ENCODE results near the gene TSFM.

Gene TSFM

DNA sequence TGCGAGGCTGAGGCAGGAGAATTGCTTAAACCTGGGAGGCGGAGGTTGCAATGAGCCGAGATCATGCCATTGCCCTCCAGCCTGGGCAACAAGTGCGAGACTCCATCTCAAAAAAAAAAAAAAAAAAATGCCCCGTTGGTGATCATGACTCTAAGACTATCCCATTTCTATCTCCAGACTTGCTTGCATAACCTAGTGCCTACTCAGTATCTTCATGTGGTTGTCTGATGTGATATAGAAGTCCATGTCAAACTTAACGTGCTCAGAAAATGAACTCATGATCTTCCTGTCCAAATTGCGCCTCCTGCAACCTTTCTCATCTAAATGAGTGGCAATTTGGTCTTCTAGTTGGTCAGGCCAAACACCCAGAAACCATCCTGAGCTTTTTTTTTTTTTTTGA, 4.7 kb upstream of the TSFM start:
- in situ Hi-C loops (cut with MboI; ENCODE audit: low sequenced_read_pairs), result loop anchor here (25.0 kb wide), 1 partner anchor 91 kb away; the partner anchor contains the start of gene OS9

DNA sequence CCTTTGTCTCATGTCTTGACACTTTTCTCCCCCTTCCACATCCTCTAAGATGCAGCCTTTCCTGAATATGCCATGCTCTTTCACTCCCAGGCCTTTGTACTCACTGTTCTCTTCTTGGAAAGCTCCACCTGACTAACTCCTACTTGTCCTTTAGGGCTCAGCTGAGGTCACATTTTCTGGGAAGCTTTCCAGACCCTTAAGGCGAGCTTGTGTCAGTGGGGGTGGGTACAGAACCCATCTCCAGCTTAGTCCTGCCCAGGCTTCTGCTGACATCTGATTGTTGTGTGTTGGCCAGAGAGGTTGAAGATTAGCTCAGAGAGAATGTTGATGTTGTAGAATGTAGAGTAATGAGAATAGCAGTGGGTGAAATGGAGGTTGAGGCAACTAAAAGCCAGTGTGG, 2.9 kb upstream of the TSFM start:
- in situ Hi-C loops (cut with MboI; ENCODE audit: low sequenced_read_pairs), result loop anchor here (25.0 kb wide), 1 partner anchor 92 kb away; the partner anchor contains the start of gene OS9

DNA sequence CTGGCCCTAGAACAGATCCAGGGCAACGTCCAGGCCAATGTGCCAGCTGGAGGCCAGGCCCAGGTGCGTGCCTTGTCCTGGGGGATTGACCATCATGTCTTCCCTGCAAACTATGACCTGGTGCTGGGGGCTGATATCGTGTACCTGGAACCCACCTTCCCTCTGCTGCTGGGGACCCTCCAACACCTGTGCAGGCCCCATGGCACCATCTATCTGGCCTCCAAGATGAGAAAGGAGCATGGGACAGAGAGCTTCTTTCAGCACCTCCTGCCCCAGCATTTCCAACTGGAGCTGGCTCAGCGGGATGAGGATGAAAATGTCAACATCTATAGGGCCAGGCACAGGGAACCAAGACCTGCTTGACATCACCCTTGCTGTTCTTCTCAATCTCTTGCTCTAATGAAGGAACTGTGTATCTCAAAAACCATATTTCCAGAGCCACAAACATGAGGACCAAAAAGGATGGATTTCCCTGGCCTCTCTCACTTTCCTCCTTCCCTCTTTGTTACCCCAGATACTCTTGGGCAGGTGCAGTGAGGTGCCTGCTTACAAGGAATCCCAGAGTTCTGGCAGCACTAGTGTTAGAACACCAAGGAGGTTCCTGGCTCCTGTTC, 2.2 kb upstream of the TSFM start:
- in situ Hi-C loops (cut with MboI; ENCODE audit: low sequenced_read_pairs), result loop anchor here (25.0 kb wide), 1 partner anchor 93 kb away; the partner anchor contains the start of gene OS9

DNA sequence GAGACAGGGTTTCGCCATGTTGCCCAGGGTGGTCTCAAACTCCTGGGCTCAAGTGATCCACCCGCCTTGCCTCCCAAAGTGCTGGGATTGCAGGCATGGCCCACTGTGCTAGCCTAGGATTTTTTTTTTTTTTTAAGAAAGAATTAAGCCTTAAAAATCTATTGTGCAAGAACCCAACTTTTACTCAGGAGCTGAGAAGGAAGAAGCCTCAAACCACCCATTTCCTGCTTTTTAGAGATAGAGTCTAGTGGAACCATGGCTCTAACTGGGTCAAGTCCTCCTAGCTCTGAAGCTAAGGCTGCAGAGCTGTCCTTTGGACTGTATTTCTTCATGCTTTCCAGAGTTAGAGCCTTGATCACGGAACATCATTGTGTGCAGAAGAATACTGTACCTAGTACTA, 1.3 kb upstream of the TSFM start:
- in situ Hi-C loops (cut with MboI; ENCODE audit: low sequenced_read_pairs), result loop anchor here (25.0 kb wide), 1 partner anchor 94 kb away; the partner anchor contains the start of gene OS9

DNA sequence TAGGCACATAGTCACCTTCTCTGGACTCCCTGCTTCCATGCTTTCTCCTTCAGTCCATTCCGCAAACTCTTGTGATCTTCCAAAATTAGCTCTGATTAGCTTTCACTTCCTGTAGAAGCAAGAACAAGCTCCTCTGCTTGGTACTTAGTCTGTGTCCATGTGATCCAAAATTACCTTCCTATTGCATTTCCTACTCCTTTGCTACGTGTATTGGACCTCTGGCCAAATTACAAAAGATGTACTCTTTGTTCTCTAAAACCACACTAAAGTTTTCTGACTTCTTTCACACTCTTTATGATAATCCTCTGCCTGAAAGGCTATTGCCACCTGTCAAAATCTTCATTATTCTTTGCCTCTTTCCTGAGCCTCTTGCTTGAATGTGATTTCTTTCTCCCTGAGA, 786 bp upstream of the TSFM start:
- in situ Hi-C loops (cut with MboI; ENCODE audit: low sequenced_read_pairs), result loop anchor here (25.0 kb wide), 1 partner anchor 94 kb away; the partner anchor contains the start of gene OS9

DNA sequence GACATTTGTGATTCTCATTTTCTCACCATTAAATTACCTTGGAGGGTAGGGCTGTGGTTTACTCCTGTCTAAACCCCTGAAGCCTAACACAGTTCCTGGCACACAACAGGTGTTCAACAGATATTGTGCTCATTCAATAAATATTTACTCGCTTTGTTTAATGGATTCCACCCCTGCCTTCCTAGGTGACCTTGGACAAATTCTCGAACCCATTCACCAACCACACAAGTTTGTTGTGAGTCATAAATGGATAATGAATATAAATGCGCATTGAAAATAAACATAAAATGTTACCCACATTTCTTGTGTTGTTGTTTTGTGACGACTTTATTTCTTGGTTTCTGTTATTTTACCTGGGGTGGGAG, 362 bp upstream of the TSFM start:
- in situ Hi-C loops (cut with MboI; ENCODE audit: low sequenced_read_pairs), result loop anchor here (25.0 kb wide), 1 partner anchor 95 kb away; the partner anchor contains the start of gene OS9

DNA sequence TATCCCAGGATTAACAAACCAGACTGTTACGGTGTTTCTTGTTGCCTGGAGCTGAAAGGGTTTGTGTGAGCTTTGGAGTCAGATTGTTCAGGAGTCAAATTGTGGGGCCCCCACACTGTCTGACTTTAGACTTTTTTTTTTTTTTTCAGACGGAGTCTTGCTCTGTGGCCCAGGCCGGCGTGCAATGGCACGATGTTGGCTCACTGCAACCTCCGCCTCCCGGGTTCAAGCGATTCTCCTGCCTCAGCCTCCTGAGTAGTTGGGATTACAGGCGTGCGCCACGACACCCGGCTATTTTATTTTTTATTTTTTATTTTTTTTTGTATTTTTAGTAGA, 847 bp downstream of the TSFM start:
- in situ Hi-C loops (cut with MboI; ENCODE audit: low sequenced_read_pairs), result loop anchor here (25.0 kb wide), 1 partner anchor 96 kb away; the partner anchor contains the start of gene OS9

DNA sequence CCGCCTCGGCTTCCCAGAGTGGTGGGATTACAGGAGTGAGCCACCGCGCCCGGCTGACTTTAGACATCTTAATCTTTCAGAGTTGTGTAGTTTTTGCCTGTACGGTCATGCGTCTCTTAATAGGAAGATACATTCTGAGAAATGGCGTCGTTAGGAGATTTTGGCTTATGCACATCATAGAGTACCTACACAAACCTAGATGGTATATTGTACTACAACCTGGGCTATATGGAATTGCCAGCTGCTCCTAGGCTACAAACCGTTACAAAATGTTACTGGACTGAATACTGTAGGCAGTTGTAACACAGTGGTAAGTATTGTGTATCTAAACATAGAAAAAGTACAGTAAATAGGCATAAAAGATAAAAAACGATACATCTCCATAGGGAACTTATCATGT, 1.3 kb downstream of the TSFM start:
- in situ Hi-C loops (cut with MboI; ENCODE audit: low sequenced_read_pairs), result loop anchor here (25.0 kb wide), 1 partner anchor 97 kb away; the partner anchor contains the start of gene OS9

DNA sequence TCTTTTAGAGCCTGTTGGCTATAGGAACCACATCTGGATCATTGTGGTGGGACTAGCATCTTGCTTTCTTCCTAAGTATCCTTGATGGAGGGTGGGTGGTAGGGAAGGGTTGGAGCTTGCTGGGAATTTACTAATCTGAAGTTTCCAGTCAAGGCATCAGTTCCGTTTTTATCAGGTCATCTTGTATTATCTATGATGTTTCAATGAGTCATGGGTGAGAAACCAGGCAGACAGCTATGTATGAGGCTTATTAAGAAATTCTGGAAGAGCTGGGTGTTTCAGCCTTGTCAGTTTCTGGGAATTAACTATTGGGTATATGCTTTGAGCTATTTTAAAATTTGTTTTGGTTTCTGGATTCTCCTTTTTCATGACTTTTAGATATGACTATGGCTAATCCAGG, 11.3 kb downstream of the TSFM start:
- in situ Hi-C loops (cut with MboI; ENCODE audit: low sequenced_read_pairs), result loop anchor here (25.0 kb wide), 1 partner anchor 107 kb away; the partner anchor contains the start of gene OS9

DNA sequence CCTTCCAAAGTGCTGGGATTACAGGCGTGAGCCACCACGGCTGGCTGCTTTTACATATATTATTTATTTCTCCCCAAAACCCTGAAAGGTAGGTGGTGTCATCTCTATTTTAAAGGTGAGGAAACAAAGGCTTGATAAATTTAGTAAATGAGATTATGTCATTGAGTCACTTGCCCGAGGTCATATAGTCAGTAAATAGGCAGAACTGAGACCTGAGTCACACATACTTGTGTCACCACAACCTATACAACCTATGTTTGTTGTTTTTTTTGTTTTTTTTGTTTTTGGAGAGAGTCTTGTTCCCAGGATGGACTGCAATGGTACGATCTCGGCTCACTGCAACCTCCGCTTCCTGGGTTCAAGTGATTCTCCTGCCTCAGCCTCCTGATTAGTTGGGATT, 12.8 kb downstream of the TSFM start:
- in situ Hi-C loops (cut with MboI; ENCODE audit: low sequenced_read_pairs), result loop anchor here (25.0 kb wide), 1 partner anchor 108 kb away; the partner anchor contains the start of gene OS9

DNA sequence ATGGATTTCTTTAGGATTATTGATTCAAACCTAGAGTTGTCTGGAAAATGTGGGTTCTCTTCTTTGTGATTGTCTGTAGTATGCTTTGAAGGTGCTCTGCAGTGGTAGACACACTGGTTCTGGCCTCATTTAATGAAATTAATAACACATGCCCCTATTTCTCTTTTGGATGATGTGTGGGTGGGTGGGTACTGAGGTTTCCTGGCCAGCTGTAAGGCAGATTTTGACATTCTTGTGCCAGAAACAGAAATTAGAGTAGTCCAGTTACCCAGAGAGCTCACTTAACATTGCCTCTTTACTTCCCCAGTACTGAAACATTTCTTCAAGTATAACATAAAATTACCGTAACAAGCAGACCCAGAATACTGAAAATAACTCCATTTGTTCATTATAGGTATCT, 14.4 kb downstream of the TSFM start:
- in situ Hi-C loops (cut with MboI; ENCODE audit: low sequenced_read_pairs), result loop anchor here (25.0 kb wide), 1 partner anchor 110 kb away; the partner anchor contains the start of gene OS9

DNA sequence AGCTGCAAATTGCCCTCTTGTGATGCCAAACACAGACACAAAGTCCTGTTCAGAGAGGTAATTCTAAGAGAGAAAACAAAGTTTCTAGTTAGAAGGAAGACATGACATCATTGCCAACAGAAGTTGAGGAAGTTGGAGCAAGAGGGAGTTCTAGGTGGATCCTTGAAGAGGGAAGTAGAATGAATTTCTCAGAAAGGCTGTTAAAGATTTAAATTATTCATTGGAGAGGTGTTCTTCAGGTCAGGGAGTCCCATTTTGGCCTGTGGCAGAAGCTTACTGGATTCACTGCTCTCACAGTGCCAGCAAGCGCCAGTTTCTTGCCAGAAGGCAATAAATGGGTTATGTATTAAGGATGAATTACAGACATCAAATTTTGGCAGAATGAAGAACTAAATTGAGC, 15.3 kb downstream of the TSFM start:
- in situ Hi-C loops (cut with MboI; ENCODE audit: low sequenced_read_pairs), result loop anchor here (25.0 kb wide), 1 partner anchor 111 kb away; the partner anchor contains the start of gene OS9

DNA sequence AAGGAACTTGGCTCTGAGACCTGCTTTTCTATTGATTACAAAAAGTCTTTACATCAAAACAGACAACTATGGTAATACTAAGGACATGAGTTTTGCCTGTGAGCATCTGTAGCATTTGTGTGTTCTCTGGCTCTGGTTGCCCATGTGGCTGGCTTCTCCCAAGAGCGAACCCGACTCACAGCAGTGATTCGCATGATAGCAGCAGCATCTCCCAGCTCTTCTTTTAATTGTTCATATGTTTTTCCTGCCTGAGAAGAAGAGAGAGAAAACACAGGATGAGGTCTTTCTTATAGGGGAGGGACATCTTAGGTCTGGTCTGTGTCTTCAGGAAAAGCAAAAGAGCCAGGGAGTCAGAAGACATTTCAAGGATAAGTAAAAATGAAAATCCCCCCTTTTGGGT, 18.4 kb downstream of the TSFM start:
- in situ Hi-C loops (cut with MboI; ENCODE audit: low sequenced_read_pairs), result no loop called here

DNA sequence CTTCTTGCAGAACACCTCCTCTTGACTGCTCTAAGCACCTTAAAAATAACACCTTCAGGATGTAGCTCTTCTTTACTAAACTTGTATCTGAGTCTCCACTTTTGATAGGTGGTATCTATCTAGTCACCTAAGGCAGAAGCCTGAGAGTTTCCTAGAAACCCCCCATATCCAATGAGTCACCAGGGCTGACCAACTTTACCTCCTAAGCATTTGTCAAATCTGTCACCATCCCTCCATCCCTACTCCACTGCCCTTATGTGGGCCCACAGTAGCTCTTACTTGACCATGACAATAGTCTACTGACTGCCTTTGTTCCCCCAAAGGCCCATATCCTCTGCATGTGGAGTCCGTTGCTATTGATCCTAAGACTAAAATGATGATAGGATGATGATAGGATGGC, 20.0 kb downstream of the TSFM start:
- in situ Hi-C loops (cut with MboI; ENCODE audit: low sequenced_read_pairs), result no loop called here

DNA sequence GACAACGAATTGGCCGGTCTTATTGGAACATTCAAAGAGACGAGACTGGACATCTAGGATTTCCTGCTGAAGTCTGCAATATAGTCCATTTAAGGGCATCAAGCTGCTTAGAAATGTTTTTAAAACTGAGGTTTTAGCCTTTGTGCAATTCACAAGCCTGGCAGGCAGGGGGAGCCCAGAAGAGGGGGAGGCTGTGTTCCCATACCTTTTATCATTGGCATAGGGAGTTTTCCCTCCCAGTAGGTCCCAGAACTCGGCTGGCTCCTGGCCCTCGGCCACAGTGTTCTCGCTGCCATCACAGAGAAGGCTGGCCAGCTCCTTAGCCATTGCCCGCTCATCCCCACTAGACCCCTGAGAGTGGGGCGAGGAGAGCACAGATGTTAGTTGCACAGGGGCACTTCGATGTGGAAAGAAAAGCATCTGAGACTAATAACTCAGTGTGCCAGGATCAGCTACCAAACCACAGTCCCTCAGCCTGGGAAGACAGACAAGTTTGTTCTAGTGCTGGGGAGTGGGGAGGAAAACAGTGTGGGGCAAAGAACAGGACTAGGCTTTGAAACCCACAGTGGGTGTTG, 20.8 kb downstream of the TSFM start:
- in situ Hi-C loops (cut with MboI; ENCODE audit: low sequenced_read_pairs), result no loop called here

DNA sequence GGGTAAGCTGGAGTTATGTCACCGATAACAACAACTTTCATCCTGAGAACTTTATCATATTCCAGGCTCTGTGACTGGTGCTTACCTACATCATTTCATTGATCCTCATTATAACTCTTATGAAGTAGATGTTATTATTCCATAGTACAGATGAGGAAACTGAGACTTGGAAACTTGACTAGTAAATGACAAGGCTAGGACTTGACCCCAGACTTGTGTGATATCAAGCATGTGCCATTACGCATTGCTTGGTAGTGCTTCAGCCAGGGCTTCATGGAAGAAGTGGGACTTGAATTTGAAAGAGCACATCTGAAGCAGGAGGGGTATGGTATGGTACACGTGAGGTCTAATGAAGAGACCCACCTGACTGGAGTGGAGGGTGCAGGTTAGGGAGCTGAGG, 24.1 kb downstream of the TSFM start:
- in situ Hi-C loops (cut with MboI; ENCODE audit: low sequenced_read_pairs), result no loop called here

DNA sequence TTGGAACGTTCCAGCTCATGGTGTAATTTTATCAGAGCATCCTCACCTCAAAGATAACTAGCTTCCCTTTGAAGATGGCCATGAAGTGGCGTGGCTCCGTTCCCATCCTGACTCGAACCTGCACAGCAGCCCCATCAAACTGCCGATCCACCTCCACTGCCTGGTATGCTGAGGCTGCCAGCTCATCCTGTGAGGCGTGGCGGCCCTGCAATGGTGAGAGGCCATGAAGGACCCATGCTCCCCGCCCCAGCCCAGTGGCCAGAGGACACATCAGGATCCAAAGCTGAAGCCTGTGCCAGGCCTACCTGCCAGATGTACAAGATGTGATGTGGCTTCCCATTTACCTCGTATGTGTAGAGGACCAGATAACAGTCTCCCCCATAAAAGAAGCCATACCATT, 24.7 kb downstream of the TSFM start:
- in situ Hi-C loops (cut with MboI; ENCODE audit: low sequenced_read_pairs), result no loop called here

DNA sequence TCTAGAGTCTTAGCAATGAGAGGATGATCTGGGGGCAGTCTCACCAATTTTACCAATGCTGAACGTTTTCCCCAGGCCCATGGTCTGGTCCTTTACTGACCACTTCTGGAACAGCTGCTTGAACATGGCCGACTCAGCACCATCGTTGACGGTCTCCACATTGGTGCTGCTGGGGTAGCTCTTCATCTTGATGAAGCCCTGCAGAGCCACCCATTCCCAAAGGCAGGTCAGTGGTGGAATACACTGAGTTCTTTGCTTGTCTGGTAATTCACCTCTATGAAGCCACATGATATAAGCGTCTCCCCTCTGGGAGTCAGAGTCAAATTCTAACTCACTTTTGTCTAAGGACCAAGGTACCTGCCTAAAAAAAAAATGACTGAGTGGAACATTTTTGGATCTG, 25.8 kb downstream of the TSFM start:
- in situ Hi-C loops (cut with MboI; ENCODE audit: low sequenced_read_pairs), result no loop called here

DNA sequence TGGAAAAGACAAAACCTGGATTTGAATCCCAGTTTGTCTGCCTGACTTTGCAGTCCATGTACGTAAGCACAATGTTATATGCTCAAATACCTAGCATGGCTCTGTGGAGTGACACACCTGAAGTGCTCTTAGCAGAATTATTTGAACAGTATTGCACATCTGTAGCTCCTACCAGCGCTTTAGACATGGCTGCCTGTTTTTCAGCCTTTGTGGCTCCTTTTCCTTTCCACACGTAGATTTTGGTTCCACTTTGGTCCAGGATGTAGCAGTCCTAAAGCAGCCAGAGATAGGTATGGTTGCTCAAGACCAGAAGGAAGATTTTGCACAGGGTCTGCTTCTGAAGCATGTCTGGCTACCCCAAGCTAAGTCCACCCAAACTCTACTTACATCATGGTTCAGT, 26.8 kb downstream of the TSFM start:
- in situ Hi-C loops (cut with MboI; ENCODE audit: low sequenced_read_pairs), result no loop called here

DNA sequence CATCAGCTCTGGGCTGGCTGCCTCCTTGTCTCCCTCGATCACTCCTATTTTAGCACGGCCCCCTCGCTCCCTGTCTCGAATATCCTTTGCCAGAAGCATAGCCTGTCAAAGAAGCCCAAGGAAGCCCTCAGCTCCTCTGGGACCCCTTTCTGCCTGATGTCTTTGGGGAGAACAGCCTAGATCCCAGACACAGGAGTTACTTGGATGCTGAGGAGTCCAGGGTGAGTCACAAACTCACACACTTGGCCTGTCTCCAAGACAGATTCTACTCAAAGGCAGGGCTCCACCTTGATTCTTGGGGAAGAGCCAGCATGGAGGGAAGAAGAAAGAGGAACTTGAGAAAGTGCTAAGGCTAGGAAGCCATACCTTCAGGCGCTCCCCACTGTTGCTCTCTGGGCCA, 27.9 kb downstream of the TSFM start:
- in situ Hi-C loops (cut with MboI; ENCODE audit: low sequenced_read_pairs), result no loop called here

DNA sequence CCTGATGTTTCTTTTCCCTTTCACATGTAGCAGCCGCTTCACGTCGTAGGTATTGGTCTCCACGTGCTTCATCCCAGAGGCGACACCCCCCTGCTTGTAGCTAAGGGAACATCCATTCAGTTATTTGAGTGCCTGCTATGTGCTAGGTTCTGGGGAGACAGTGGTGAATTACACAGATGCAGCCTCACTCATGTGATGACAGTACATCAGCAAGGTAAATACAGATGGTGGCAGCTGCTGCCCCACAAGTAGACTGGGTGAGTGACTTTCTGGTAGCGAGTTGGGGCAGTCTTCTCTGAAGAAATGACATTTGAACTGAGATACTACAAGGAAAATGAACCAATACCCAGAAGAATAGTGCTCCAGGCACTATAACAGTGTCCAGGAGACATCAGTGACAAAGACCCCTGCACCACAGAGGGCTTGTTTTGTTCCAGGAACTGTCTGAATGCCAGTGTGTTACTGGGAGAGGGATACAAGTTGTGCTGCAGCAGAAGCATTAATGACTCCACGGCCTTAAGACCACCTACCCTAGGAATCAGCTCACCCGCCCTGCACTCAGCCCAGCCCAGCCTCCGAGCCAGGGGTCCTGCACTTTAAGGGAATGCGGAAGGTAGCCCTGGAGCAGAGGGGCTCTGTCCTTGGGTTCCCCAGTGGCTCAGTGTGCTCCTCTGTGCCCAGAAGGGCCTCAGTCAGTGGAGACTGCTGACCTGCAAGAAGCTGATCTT, 28.6 kb downstream of the TSFM start:
- in situ Hi-C loops (cut with MboI; ENCODE audit: low sequenced_read_pairs), result no loop called here

Measured in HL-60/S4 treated with phorbol 12-myristate 13-acetate at 8.2 ng/mL for 4 days and 3 days (cell line).